Liver (tissue), 9 donors: ENCODE data around the gene HHAT. TPM values are rescaled to one million over a fixed set of nuclear protein-coding genes. Genes with fewer than 3 reads are reported as not detected.

Experiments used
- DNase-seq: peaks from one replicate; pipeline ENCODE4 v3.0.0-alpha.2; 2017; ENCODE audit warnings: low spot score
- H3K27ac ChIP-seq, 2 donors: one replicate each; pipeline ENCODE4 v1.7.0; 2013; ENCODE audit warnings: inconsistent platforms in 2 of 2, low read length in 2 of 2, control low read depth in 1 of 2, low read depth in 1 of 2, mild to moderate bottlenecking in 1 of 2
- H3K27me3 ChIP-seq, 4 donors: one replicate each; pipeline versions ENCODE4 v1.6.1 to v1.7.0; 2013; ENCODE audit warnings: low read length in 3 of 4, inconsistent platforms in 1 of 4, mild to moderate bottlenecking in 1 of 4, moderate library complexity in 1 of 4; ENCODE audit not compliant: control insufficient read depth in 4 of 4, insufficient read depth in 4 of 4
- H3K36me3 ChIP-seq, 4 donors: one replicate each; pipeline versions ENCODE4 v1.6.1 to v1.7.0; 2013; ENCODE audit warnings: low read length in 3 of 4, mild to moderate bottlenecking in 3 of 4, low read depth in 1 of 4, moderate library complexity in 1 of 4; ENCODE audit not compliant: control insufficient read depth in 4 of 4, insufficient read depth in 3 of 4
- H3K4me1 ChIP-seq, 4 donors: one replicate each; pipeline versions ENCODE4 v1.6.1 to v1.7.0; 2013; ENCODE audit warnings: low read length in 3 of 4, mild to moderate bottlenecking in 3 of 4, moderate library complexity in 1 of 4; ENCODE audit not compliant: control insufficient read depth in 4 of 4, insufficient read depth in 4 of 4
- H3K4me3 ChIP-seq, 3 donors: one replicate each; pipeline versions ENCODE4 v1.6.1 to v1.7.0; 2013; ENCODE audit warnings: low read length in 3 of 3, control low read depth in 1 of 3, low read depth in 1 of 3, mild to moderate bottlenecking in 1 of 3
- H3K9ac ChIP-seq, 2 donors: one replicate each; pipeline ENCODE4 v1.7.0; 2013; ENCODE audit warnings: low read length in 2 of 2, mild to moderate bottlenecking in 2 of 2, moderate library complexity in 2 of 2, control low read depth in 1 of 2, low read depth in 1 of 2
- H3K9me3 ChIP-seq, 4 donors: one replicate each; pipeline versions ENCODE4 v1.6.1 to v1.7.0; 2013; ENCODE audit warnings: low read length in 3 of 4; ENCODE audit not compliant: control insufficient read depth in 4 of 4
- ATF3 ChIP-seq: IDR thresholded peaks from 2 replicates; pipeline ENCODE4 v1.6.1; 2016; ENCODE audit warnings: antibody characterized with exemption
- EGR1 ChIP-seq, 2 donors: IDR thresholded peaks; 2 replicates each; pipeline ENCODE4 v1.6.1; 2016 to 2018; ENCODE audit warnings: antibody characterized with exemption in 2 of 2, low read depth in 2 of 2
- FOXA1 ChIP-seq: IDR thresholded peaks from 2 replicates; pipeline ENCODE4 v1.6.1; 2016; ENCODE audit warnings: antibody characterized with exemption
- FOXA2 ChIP-seq: IDR thresholded peaks from 2 replicates; pipeline ENCODE4 v1.6.1; 2016; ENCODE audit warnings: antibody characterized with exemption
- GABPA ChIP-seq, 2 donors: IDR thresholded peaks in 1 of 2; conservative IDR thresholded peaks in 1 of 2; 2 replicates each; pipeline ENCODE4 v1.6.1; 2016; ENCODE audit warnings: antibody characterized with exemption in 2 of 2, mild to moderate bottlenecking in 1 of 2, moderate library complexity in 1 of 2
- HNF4A ChIP-seq, 2 donors: conservative IDR thresholded peaks; 2 replicates each; pipeline ENCODE4 v1.6.1; 2016; ENCODE audit warnings: antibody characterized with exemption in 2 of 2, mild to moderate bottlenecking in 2 of 2
- HNF4G ChIP-seq: IDR thresholded peaks from 2 replicates; pipeline ENCODE4 v1.6.1; 2016; ENCODE audit warnings: antibody characterized with exemption
- JUND ChIP-seq, 2 donors: IDR thresholded peaks; 2 replicates each; pipeline ENCODE4 v1.6.1; 2016; ENCODE audit warnings: antibody characterized with exemption in 2 of 2
- NR2F2 ChIP-seq: IDR thresholded peaks from 2 replicates; pipeline ENCODE4 v1.6.1; 2016; ENCODE audit warnings: antibody characterized with exemption
- RAD21 ChIP-seq, 2 donors: IDR thresholded peaks; 2 replicates each; pipeline ENCODE4 v1.6.1; 2016; ENCODE audit warnings: antibody characterized with exemption in 2 of 2, mild to moderate bottlenecking in 2 of 2
- REST ChIP-seq: IDR thresholded peaks from 2 replicates; pipeline ENCODE4 v1.6.1; 2016; ENCODE audit warnings: antibody characterized with exemption, mild to moderate bottlenecking
- RXRA ChIP-seq, 2 donors: IDR thresholded peaks; 2 replicates each; pipeline ENCODE4 v1.6.1; 2017 to 2018; ENCODE audit warnings: antibody characterized with exemption in 2 of 2, mild to moderate bottlenecking in 1 of 2
- SP1 ChIP-seq: IDR thresholded peaks from 2 replicates; pipeline ENCODE4 v1.6.1; 2018; ENCODE audit warnings: antibody characterized with exemption, mild to moderate bottlenecking
- TAF1 ChIP-seq: conservative IDR thresholded peaks from 2 replicates; pipeline ENCODE4 v1.6.1; 2016; ENCODE audit warnings: antibody characterized with exemption, mild to moderate bottlenecking
- YY1 ChIP-seq: IDR thresholded peaks from 2 replicates; pipeline ENCODE4 v1.6.1; 2016; ENCODE audit warnings: antibody characterized with exemption, mild to moderate bottlenecking
- ZBTB33 ChIP-seq: IDR thresholded peaks from 2 replicates; pipeline ENCODE4 v1.6.1; 2016; ENCODE audit warnings: antibody characterized with exemption
- WGBS: extraction: QIAGEN DNeasy Blood & Tissue Kit; methylation state at CpG from one replicate; pipeline ENCODE4 v1.1.7; 2013; 5-methylcytosine and 5-hydroxymethylcytosine counted together
- polyA plus RNA-seq, 2 donors: library from polyadenylated mRNA; stranded (reverse) in 1 of 2; unstranded in 1 of 2; fragments of 200-250 nt in 1 of 2; fragments of >200 nt in 1 of 2; fragmentation: Nextera tagmentation in 1 of 2; extraction: Ambion mirVana in 1 of 2; gene quantifications; one replicate each; pipeline versions ENCODE4 v1.2.1 to v1.2.3, GENCODE V29; 2013 to 2015
- total RNA-seq, 2 donors: library from RNA; depleted of rRNA; stranded (reverse); fragments of >200 nt; gene quantifications; one replicate each; pipeline ENCODE4 v1.2.3, GENCODE V29; 2014
- TF ChIP-seq, protein P1 (sequence below): fragments of 150-350 bp; IDR thresholded peaks from 2 replicates; pipeline ENCODE4 v1.5.1; 2017; ENCODE audit warnings: improper control_type of control experiment, low read depth, low read length; ENCODE audit not compliant: missing input control
- TF ChIP-seq, protein P2 (sequence below): IDR thresholded peaks from 2 replicates; pipeline ENCODE4 v1.6.1; 2016; ENCODE audit warnings: antibody characterized with exemption
- donor health status: healthy.
- donor health status: healthy.
- donor health status: healthy.
- donor health status: healthy.
- donor health status: healthy.

The HHAT gene
- total and polyA plus RNA-seq, 4 donors: 1.3 to 2.2 (median 1.6) TPM

DNA sequence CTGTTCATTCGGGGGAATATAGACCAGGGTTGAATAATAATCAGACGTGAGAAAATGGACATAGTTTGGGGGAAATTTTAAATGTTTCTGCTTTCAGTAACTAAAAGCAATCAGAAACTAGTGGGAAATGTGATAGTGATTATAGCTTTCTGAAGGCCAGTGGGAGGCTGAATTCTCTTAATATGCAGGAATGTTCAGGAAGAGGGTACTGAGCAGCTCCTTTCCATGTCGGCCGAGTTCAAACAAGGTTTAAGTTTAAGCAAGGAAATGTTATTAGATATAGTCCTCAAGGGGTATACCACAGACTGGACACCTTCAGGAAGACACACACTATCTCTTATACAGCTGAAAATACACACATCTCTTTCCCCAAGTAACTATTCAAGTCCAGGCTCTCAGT is 105.5 kb downstream of the HHAT start:
- Histone ChIP-seq H3K4me1 (no peaks in the 10 kb centered on the region), H3K27me3 (no peaks in the 10 kb centered on the region), H3K4me3 (no peak overlapping the region), H3K9ac (no peak overlapping the region), H3K36me3 (no peaks in the 10 kb centered on the region), H3K9me3 (no peaks in the 10 kb centered on the region), H3K27ac (no peak overlapping the region)
- WGBS: 89% methylated on average over 4 of the region's 4 CpGs
- TF ChIP-seq HNF4A (conservative IDR thresholded peaks at IDR 0.05): no peak
- TF ChIP-seq GABPA (IDR thresholded peaks at IDR 0.05 in 1 of 2, conservative IDR thresholded peaks at IDR 0.05 in 1 of 2): no peak
- TF ChIP-seq ATF3: no peak
- no peak for TF ChIP-seq YY1
- no peak for TF ChIP-seq FOXA2
- no peak for TF ChIP-seq NR2F2
- TF ChIP-seq RXRA (IDR thresholded peaks at IDR 0.05): no peak
- TF ChIP-seq, protein P1, sequence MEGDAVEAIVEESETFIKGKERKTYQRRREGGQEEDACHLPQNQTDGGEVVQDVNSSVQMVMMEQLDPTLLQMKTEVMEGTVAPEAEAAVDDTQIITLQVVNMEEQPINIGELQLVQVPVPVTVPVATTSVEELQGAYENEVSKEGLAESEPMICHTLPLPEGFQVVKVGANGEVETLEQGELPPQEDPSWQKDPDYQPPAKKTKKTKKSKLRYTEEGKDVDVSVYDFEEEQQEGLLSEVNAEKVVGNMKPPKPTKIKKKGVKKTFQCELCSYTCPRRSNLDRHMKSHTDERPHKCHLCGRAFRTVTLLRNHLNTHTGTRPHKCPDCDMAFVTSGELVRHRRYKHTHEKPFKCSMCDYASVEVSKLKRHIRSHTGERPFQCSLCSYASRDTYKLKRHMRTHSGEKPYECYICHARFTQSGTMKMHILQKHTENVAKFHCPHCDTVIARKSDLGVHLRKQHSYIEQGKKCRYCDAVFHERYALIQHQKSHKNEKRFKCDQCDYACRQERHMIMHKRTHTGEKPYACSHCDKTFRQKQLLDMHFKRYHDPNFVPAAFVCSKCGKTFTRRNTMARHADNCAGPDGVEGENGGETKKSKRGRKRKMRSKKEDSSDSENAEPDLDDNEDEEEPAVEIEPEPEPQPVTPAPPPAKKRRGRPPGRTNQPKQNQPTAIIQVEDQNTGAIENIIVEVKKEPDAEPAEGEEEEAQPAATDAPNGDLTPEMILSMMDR: no peak
- no peak for TF ChIP-seq SP1
- no peak for TF ChIP-seq HNF4G
- no peak for TF ChIP-seq REST
- TF ChIP-seq FOXA1: no peak
- no peak for TF ChIP-seq TAF1
- no peak for TF ChIP-seq JUND (IDR thresholded peaks at IDR 0.05)
- no peak for DNase-seq

GRCh38 chr1:210437111-210437510 is 108.4 kb downstream of the HHAT start:
- no peak for TF ChIP-seq HNF4G
- no peak for TF ChIP-seq ZBTB33
- no peak for TF ChIP-seq RXRA (IDR thresholded peaks at IDR 0.05)
- no peak for TF ChIP-seq RAD21 (IDR thresholded peaks at IDR 0.05)
- TF ChIP-seq, protein P2, sequence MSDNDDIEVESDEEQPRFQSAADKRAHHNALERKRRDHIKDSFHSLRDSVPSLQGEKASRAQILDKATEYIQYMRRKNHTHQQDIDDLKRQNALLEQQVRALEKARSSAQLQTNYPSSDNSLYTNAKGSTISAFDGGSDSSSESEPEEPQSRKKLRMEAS: no peak
- TF ChIP-seq FOXA1: no peak
- TF ChIP-seq, protein P1: no peak
- no peak for TF ChIP-seq ATF3
- TF ChIP-seq HNF4A (conservative IDR thresholded peaks at IDR 0.05): no peak
- no peak for TF ChIP-seq REST
- no peak for TF ChIP-seq FOXA2
- no peak for TF ChIP-seq YY1
- no peak for TF ChIP-seq EGR1 (IDR thresholded peaks at IDR 0.05; ENCODE audit: low read depth in 2 of 2)
- TF ChIP-seq TAF1: no peak
- DNase-seq: no peak
- Histone ChIP-seq H3K9me3 (no peaks in the 10 kb centered on the region), H3K36me3 (no peaks in the 10 kb centered on the region), H3K27ac (no peak overlapping the region), H3K4me1 (no peaks in the 10 kb centered on the region), H3K27me3 (no peaks in the 10 kb centered on the region), H3K9ac (no peak overlapping the region), H3K4me3 (no peak overlapping the region)
- 94% methylated on average over 6 of the region's 6 CpGs for WGBS
